ENCODE measurements around the gene CCT2.

The CCT2 gene

GRCh38 chr12:69641546-69641945 is 56.3 kb downstream of the CCT2 start:
- no peak for DNase-seq (ENCODE audit: low read depth)

- DNase-seq (ENCODE audit: low read depth) = no peak
These were observed 57.3 kb downstream of the CCT2 start for GRCh38 chr12:69642531-69642930.

DNA sequence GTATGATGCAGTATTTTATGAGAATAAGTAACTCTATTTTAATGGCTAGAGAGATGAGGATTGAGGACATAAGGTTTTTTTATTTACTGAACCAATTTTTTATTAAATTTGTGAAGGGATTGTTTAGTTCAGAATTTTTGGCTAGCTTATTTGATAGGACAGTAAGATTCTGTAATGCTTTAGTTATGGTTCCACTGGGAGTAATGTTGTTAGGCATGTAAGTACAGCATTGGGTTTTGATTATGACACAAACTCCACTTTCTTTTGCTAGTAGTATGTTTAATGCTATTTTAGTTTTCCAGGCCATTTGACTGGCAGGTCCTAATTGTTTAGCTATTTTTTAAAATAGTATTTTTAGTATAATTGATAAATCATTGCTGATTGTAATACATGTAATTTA is 59.3 kb downstream of the CCT2 start:
- no peak for DNase-seq (ENCODE audit: low read depth)

DNA sequence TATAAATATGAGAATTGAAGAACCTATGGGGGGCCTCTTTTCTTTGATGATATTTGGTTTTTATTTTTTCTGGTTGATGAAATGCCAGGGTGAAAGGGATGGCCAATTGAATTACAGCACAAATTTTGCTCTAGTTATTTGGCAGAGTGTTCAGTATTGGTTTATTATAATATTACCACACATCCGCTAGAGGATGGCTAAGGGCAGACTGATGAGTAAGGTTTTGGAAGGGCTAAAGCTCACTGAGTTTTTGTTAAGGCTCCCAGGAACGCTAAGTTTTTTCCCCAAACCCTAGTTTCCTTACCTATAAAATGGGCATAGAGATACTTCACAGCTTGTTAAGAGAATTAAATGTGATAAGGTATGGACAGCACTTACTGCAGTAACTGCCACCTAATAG is 59.8 kb downstream of the CCT2 start:
- DNase-seq (ENCODE audit: low read depth) = no peak

- DNase-seq (ENCODE audit: low read depth) = no peak
These were observed 61.9 kb downstream of the CCT2 start for GRCh38 chr12:69647178-69647577.

DNA sequence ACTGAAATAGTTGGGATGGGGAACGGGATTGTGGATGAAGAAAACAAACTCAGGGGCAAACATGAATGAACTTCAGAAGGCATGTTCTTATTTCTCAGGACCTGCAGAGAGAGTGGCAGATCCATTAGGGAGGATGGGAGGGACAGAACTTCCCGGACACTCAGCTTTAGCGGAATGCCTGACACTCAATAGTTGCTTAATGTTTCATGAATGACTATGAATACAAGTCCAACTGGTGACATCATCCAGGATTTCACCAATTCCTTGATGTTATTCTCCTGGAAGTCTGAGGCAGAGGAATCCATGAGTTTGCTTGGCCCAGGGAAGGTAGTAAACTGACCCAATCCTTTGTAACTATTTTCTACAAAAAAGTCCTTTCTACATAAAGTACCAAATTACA is 63.2 kb downstream of the CCT2 start:
- DNase-seq (ENCODE audit: low read depth) = no peak

- no peak for DNase-seq (ENCODE audit: low read depth)
These were observed 64.3 kb downstream of the CCT2 start for GRCh38 chr12:69649529-69649928.

All from activated T-cell treated with anti-CD3 and anti-CD28 coated beads for 48 hours (primary cell).